ENCODE measurements around the gene CDYL. TPM values are rescaled to one million over a fixed set of nuclear protein-coding genes. Genes with fewer than 3 reads are reported as not detected.

CDYL gene
- total and polyA plus RNA-seq, 10 donors, result 6.8 to 48.4 (median 35.3) TPM

GRCh38 chr6:4977468-4977867 is 201.3 kb downstream of the CDYL start:
- TF ChIP-seq POLR2A (IDR thresholded peaks at IDR 0.05), result no peak
- no peak for TF ChIP-seq CTCF (IDR thresholded peaks at IDR 0.05 in 8 of 11, conservative IDR thresholded peaks at IDR 0.05 in 3 of 11)
- TF ChIP-seq POLR2AphosphoS5 (IDR thresholded peaks at IDR 0.05), result no peak
- H3K36me3 ChIP-seq, result no peaks in the 10 kb centered on the region
- no peak overlapping the region for H3K4me3 ChIP-seq
- H3K9me3 ChIP-seq, result peaks cover 2 to 34% (median 21%) of the 10 kb centered on the region in 8 donors
- H3K27ac ChIP-seq, result no peak overlapping the region
- no peaks in the 10 kb centered on the region for H3K4me1 ChIP-seq
- 62 to 66% (median 63%) methylated on average over 5 of the region's 5 CpGs for WGBS, 5 donors
- no peak for DNase-seq
- intact Hi-C loops (cut with DNase I; ENCODE audit: low total_unique reads), result no loop called here
- no peaks in the 10 kb centered on the region for H3K27me3 ChIP-seq (replicated peaks in 1 of 7)

- Histone ChIP-seq H3K4me3 (no peak overlapping the region), H3K36me3 (no peaks in the 10 kb centered on the region), H3K27me3 (replicated peaks in 1 of 7) (no peaks in the 10 kb centered on the region), H3K4me1 (no peaks in the 10 kb centered on the region), H3K27ac (no peak overlapping the region), H3K9me3 (peaks cover 2 to 34% (median 21%) of the 10 kb centered on the region in 8 donors)
- no peak for DNase-seq
- WGBS, 5 donors, result 61 to 77% (median 64%) methylated on average over 3 of the region's 3 CpGs
- TF ChIP-seq POLR2A (IDR thresholded peaks at IDR 0.05), result no peak
- TF ChIP-seq CTCF (IDR thresholded peaks at IDR 0.05 in 8 of 11, conservative IDR thresholded peaks at IDR 0.05 in 3 of 11), result no peak
- no peak for TF ChIP-seq POLR2AphosphoS5 (IDR thresholded peaks at IDR 0.05)
- intact Hi-C loops (cut with DNase I; ENCODE audit: low total_unique reads), result no loop called here
These were observed 203.2 kb downstream of the CDYL start for GRCh38 chr6:4979426-4979825.

- Histone ChIP-seq H3K27ac (no peak overlapping the region), H3K36me3 (no peaks in the 10 kb centered on the region), H3K4me3 (no peak overlapping the region), H3K27me3 (replicated peaks in 1 of 7) (no peaks in the 10 kb centered on the region), H3K9me3 (peaks cover 2 to 34% (median 21%) of the 10 kb centered on the region in 8 donors), H3K4me1 (no peaks in the 10 kb centered on the region)
- intact Hi-C loops (cut with DNase I; ENCODE audit: low total_unique reads), result no loop called here
- WGBS, 5 donors, result 38 to 65% (median 56%) methylated on average over 6 of the region's 6 CpGs
- no peak for DNase-seq
- no peak for TF ChIP-seq POLR2A (IDR thresholded peaks at IDR 0.05)
- TF ChIP-seq POLR2AphosphoS5 (IDR thresholded peaks at IDR 0.05), result no peak
- TF ChIP-seq CTCF (IDR thresholded peaks at IDR 0.05 in 8 of 11, conservative IDR thresholded peaks at IDR 0.05 in 3 of 11), result no peak
These were observed 205.6 kb downstream of the CDYL start for GRCh38 chr6:4981761-4982160.

GRCh38 chr6:4983322-4983721 is 207.1 kb downstream of the CDYL start:
- 54 to 87% (median 71%) methylated on average over 6 of the region's 6 CpGs for WGBS, 5 donors
- Histone ChIP-seq H3K4me3 (no peak overlapping the region), H3K9me3 (peaks cover 2 to 29% (median 20%) of the 10 kb centered on the region in 8 donors), H3K27ac (no peak overlapping the region), H3K4me1 (no peaks in the 10 kb centered on the region), H3K36me3 (no peaks in the 10 kb centered on the region), H3K27me3 (replicated peaks in 1 of 7) (no peaks in the 10 kb centered on the region)
- intact Hi-C loops (cut with DNase I; ENCODE audit: low total_unique reads), result no loop called here
- DNase-seq, result no peak
- no peak for TF ChIP-seq CTCF (IDR thresholded peaks at IDR 0.05 in 8 of 11, conservative IDR thresholded peaks at IDR 0.05 in 3 of 11)
- TF ChIP-seq POLR2AphosphoS5 (IDR thresholded peaks at IDR 0.05), result no peak
- TF ChIP-seq POLR2A (IDR thresholded peaks at IDR 0.05), result no peak
